GM18907 (cell line): ENCODE results near the gene RASSF4.
A peak's percentile ranks its signal among the peaks of the same experiment; 100 is the strongest.

Source experiments
- ATAC-seq: cut with Tn5 transposase; IDR thresholded peaks from one replicate; pipeline ENCODE4 v1.9.1; 2021; ENCODE audit warnings: mild to moderate bottlenecking, moderate library complexity; ENCODE audit not compliant: unreplicated experiment

The RASSF4 gene

DNA sequence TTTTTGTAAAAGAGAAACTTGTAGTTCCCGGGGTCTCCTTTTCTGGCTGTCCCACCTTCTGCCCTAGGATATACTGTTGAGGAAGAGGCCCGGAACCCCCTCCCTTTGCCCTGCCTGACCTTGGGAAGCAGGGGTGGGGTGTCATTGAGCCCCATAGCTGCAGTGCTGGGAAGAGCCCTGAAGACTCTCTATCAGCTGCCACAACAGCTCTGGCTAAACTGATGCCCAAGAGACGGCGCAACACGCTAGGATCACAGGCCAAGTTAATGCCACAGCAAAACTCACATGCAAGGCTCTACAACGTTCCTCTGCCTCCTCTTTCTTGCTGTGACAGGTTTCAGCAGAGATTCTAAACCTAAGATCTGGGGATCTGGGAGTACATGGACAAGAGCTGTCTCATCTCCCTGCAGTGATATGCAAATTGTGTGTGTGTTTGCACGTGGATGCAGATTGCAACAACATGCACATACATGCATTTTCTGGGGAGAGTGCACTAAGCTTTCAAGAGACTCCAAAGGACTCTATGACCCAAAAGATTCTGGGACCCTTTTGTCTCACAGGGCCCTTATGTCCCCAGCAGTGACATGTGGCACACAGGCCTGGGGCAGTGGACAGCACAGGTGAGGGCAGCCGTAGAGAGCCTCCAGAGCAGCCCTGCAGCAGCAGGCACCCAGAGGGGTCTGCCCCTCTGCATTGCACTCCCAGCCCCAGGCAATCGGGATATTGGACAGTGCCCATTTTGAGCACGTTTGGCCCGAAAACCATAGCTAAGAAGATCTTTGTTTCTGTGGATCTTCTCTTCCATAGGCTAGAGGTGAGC is 2.5 kb downstream of the RASSF4 start:
- ATAC-seq: no peak

DNA sequence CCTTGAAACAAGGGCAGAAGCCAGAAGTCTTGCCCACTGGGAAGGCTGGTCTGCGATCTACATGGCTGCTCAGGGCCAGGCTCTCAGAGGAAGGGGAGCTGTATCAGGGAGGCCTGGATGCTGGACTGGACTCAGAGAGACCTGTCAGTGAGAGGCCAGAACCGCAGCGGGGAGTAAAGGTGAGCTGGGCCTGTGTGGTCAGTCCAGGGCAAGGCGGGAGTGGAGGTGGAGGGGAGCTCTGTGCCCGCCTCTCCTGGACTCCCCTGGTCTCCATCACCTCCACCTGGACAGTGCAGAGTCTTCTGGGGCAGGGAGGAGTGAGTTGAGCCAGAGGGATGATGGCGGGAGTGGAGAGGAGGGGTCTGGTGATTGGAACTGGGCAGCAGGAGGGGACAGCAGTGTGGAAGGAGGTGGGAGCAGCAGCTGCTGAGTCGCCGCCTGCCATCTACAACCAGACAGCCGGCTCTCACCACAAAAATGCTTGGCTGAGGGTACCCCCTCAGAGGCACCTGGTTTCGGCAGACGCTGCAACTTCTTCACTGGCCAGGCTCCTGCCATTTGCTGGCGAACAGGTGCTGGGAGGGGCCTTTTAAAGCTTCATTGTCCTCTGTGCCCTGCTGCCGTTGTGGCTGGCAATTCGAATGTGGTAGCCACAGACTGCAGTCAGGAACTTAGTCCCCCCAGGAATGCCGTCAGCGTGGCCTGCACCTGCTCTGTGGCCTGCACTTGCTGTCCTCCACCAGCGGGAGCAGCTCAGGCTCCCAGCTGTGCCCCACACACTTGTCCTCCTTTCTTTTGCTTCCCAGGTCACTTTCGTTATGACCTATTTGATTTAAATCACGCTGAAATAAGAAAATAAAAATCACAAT is 3.5 kb downstream of the RASSF4 start:
- ATAC-seq: no peak

DNA sequence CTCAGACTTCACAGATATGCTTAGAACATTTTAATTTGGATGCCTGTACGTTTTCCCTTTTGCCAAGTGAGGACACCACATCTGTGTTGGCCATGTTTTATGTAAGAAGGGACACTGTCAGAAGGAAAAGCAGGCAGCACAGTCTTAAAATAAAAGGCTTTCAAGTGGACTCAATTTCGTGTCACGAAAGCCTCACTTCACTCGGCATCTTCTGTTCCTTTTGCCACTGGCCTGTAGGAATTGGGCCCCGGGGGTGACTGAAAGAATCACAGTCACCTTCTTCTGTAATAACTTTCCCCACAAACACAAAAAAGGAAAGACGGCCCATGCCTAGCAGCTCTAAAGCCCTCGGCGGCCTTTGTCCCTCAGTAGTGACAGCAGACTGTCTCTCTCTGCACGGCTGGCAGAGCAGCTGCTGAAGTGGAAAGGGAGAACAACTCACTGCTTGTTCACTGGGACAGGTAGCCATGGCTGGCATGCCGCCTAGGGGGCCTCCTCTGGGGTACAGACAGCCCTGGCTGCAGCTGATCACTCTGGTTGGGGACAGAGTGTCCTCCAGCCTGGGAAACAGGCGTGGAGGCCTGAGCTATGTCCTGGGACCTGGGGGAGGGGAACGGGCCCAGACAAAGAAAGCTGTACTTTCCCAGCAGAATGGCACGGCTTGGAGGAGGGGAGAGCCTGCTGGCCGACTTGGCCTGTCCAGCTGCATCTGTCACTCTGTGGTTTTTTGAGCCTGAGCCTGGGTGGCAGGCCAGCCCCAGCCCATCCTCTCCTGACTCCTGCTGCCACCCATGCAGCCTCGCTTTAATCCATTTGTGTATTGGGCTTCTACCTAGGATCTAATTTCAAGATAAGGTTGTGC is 4.4 kb downstream of the RASSF4 start:
- ATAC-seq: peak; percentile 15

DNA sequence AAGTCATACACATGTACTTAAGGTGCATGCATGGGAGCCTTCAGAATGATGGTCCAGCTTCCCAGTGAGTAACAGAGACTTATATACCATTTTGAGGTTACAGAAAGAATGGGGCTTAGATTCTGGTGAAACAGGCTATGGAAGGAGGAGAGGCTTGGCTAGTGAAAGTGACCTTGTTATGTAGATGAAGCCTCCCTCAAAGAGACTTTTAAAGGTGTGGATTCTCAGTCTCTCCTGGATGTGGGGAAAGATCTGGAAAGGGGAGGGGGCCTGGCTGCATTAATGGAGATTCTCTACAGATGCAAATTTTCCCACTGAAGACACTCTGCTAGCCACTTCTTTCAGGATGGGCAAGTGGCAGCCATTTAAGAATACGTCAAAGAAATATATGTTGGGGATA is 5.5 kb downstream of the RASSF4 start:
- no peak for ATAC-seq

DNA sequence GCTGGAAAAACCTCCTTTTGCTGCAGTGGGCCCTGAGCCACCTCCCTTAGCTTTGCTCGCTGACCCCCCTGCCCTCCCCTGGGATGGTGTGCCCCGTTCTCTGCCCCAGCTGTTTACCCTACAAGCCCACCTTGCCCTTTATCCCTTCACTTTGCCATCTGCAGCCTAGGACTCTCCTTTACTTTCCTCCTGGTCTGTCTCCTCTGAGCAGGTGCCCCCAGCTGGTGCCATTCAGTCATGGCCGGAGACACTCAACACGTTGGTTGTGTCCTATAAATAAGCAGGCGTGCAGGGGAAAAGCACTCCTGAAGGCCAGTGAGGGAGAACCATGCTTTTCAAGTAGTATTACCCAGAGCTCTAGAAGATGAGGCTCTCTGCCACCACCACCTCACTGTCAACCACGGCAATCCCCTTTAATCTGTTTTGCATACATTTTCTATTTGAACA is 6.1 kb downstream of the RASSF4 start:
- peak; percentile 51 for ATAC-seq

DNA sequence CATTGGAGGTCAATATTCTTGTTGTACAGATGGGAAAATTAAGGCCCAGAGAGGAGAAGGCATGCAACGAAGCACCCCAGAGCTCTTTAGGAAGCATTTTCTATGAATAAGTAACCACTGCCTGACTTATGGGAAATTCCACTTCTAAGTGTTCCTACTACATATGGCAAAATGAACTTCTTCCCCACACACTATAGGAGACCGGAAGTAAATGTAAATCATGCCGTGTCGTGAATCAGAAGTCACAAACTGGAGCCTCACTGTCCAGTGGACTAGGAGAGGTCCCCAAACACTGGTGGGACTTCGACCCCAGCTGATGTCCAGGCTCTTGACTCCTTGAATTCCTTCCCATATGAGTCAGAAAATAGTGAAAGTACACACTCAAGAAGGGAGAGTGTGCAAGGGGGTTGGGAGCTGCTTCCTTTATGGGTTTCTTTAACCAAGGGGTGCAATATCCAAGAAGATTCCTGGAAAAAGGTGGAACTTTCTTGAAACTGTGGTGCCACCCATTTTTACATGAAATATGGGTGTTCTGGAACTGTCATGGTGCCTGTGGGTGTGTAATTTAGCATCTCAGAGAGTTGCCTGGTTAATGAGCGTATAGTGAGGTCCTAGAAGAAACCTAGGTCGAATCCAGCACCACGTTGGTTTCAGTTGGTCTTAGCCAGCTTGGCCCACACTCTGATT is 6.7 kb downstream of the RASSF4 start:
- peak; percentile 40 for ATAC-seq

DNA sequence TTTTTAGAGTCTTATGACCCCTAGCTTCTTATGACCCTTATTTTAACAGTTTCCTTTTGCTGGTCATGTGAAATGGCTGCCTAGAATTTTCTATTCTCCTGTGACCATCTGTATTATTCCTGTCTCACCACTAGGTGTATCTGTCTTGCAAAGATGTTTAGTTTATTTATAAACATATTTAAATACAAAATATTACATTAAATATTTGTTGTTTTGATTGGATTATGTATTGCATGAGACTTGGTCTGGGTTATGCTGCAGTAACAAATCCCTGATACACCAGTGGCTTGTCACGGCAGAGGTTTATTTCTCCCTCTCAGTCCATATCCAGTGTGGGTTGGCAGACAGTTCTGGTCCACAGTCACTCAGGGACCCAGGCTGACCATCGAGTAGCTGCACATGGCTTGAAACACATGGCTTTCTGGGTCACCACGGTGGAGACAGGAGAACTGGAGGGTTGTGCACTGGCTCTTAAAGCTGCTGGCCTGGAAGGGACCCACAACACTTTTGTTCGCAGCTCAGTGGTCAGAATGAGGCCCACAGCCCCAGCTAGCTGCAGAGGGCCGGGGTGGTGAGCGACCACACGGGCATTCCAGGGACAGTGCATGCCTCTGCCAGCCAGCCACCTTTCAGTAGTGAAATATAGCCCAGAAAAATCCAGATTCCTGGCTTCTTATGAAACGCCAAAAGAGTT is 7.4 kb downstream of the RASSF4 start:
- ATAC-seq: no peak

DNA sequence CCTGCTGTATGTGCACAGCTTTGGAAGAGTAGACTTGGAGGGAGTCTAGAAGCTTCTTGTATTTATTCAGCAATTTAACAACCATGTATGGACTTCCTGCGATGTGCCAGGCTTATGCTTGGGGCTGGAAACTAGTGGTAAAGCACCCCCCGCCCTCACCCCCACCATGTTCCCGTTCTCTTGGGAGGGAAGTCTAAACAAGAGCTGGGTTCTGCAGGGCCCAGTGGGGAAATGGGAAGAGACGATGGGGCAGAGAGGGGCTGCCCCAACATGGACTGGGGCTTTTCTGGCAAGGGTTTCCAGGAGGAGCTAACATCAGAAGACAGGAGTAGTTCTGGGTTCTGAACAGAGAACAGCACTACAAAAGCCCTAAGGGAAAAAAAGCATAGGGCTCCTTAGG is 8.0 kb downstream of the RASSF4 start:
- no peak for ATAC-seq

DNA sequence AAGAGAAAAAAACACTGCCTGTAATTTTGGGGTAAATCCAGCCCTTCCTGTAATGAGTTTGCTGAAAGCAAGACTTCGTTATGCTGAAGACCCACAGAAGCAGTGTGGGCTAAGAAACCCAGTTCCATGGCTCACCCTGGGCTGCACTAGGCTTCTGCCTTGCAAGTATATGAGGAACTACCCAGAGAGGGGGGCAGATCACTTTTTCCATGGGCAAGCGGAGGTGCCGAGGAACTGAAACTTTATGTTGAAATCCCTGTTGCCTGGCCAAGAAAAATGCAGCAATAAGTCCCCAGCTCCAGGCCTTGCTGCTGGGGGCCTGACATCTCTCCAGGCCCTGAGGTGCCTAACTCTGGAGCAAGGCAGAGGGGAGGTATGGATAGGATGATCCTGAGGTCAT is 8.5 kb downstream of the RASSF4 start:
- no peak for ATAC-seq

DNA sequence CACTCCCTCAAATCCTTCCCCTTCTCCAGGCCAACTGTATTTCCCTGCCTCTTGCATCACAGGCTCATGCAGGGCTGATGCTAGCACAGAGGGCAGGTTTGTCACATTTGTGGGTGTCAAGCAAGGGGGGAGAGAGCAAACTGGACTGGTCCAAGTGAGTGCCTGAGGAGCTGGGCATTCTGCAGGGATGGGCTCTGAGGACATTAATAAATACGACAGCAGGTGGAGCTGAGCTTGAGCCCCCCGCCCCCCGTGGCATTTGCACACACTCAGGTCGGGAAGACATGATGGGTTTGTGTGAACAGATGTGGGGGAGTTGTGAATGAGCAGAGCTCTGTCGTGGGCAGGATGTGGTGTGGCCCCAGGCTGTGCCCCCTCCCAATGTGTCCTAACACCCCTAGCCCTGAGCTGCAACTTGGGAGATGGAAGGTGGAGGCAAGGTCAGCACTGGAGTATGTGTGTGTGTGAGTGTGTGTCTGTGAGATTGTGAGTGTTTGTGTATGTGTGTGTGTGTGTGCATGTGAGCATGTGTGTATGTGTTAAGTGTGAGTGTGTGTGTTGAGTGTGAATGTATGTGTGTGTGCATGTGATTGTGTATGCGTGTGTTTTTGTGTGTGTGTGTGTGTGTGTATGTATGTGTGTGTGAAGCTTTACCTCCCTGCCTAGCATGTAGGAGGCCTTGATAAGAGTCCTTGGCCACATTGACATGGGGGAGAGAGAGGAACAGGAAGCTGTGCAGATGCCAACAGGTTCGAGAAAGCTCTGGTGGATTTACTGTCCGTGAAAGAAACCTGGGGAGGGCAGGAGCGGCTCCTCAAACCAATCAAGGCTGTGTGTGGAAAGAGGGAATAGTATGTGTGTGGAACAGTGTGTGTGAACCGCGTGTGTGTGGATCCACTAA is 9.1 kb downstream of the RASSF4 start:
- no peak for ATAC-seq

DNA sequence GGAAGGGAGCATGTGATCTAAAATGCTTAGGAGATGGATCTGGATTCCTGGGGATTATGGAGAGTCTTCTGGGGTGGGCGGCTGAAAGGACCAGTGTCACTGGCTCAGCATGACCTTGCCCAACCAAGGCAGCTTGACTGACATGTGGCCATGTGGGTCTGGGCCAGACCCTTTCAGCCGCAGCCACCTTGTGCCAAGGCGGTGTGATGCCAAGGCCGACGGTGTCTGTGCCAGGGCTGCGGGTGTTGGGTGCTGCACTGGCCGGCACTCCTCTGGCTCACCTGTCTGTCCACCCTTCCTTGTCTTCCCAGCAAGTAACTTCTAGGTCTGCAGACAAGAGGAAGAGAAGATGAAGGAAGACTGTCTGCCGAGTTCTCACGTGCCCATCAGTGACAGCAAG is 10.3 kb downstream of the RASSF4 start:
- no peak for ATAC-seq

DNA sequence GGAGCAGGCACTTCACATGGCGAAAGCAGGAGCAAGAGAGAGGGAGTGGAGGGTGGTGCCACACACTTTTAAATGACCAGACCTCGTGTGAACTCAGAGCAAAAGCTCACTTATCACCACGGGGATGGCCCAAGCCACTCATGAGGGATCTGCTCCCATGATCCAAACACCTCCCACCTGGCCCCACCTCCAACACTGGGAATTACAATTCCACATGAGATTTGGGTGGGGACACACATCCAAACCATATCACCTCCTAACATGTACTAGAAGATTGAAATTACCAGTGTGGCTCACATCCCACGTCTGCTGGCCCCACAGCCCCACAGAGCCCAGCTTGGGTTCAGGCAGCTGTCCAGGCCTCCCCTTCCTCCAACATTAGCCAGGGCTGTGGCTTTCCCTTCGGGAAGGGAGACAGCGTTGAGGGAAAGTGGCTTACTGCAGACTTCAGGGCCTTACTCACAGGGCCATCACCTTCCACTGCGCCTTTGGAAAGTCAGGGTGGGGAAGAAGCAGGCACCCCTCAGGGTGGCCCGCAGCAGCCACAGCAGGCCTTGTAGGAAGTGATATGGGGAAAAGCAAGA is 11.3 kb downstream of the RASSF4 start:
- no peak for ATAC-seq

DNA sequence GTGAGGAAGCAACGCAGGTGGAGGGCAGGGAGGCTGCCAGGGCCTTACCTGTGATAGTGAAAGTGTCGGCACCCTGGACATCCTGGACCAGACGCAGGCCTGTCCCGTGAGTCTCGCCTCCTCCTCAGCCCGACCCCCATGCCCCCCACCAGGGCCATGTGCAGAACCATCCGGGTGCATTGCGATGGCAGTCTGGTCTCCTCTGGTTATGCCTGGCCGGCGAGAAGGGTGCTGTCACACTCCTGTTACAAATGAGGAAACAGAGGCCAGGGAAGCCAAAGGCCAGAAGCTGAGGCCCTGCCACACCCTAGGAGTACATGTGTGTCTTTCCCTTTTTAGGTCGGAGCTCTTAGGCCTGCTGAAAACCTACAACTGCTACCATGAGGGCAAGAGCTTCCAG is 11.8 kb downstream of the RASSF4 start:
- no peak for ATAC-seq

DNA sequence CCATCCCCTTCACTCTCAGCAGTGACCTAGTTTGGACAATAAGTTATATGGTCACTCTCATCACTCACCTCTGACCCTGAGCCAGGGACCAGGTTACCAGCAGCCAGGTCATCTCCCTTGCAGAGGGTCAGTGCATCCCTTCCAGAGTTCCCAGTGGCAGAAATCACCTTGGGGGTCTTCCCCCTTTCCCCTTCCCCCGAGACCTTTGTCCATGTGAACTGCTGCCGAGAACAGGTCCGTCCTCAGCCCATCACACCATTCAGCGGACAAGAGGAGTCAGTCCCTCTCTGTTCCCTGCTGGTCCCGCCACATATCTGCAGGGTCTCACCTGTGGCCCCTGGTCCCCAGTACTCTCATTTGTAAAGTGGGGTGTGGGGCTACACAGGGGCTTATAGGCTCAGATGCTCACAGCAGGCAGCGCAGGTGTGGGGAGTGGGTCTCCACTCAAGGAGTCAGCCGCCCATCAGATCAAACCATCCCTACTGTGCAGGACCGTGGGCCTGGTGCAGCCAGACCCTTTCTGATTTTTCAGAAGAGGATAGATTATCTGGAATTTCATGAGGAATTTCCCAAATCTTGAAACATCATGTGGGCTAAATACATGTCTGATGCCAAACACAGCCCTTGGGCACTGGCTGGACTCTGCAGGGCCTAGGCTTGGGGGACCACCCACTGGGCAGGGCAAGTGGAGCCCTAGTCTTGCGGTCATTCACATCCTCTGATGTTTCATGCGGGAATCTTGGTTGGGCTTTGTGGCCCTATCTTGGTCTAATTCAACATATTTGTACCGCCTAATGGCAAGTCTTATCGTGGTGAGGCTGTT is 12.5 kb downstream of the RASSF4 start:
- ATAC-seq: no peak

DNA sequence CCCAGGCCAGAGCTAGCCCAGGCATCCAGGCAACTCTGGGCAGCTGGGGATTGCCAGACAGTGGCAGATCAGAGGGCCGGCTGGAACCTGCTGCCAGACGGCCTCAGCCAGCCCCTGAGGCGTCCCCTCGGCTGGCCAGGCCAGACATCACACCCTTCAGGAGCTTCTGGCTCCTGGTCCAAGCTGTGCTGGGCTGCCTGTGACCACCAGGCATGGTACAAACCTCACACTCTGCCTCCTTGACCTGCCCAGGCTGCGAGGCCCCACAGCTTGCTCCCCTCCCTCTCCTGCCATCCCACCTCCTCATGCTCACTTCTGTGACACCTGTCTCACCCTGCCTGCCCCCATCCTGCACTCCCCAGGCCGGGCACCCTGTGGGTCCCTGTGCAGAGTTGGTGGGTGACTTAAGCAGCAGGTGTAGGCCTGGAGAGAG is 13.3 kb downstream of the RASSF4 start:
- ATAC-seq: no peak

DNA sequence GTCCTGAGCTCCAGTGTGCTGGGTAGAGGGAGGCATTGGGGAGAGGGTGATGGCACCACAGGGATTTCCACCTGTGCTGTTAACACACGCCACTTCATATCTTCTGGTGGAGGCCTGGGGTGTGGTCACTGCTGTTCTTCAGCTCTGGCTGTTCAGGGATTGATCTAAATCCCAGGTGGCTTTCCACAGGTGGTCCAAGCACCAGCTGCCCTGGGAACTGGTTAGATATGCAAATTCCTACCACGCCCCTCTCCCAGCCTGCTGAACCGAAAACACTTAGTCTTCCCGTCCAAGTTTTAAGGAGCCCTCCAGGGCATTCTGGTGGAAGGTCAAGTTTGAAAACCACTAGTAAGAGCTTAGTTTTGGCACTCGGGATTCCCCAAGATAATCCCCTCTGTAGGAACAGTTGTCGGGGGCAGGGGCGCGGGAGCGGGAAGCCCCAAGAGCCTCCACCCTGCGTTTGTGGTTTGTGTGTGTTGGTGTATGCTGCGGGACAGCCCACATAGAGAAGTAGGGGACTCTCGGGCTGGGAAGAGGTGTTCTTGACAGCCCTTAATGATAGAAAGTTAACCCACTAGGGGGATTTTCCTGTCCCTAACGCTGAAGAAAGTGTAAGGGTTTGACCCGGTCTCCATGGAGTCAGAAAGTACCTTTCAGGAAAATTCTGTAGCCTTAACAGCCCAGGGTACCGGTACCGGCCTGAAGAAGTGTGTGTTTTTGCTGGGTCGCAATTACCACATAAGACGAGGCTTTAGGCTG is 13.9 kb downstream of the RASSF4 start:
- peak; percentile 32 for ATAC-seq

DNA sequence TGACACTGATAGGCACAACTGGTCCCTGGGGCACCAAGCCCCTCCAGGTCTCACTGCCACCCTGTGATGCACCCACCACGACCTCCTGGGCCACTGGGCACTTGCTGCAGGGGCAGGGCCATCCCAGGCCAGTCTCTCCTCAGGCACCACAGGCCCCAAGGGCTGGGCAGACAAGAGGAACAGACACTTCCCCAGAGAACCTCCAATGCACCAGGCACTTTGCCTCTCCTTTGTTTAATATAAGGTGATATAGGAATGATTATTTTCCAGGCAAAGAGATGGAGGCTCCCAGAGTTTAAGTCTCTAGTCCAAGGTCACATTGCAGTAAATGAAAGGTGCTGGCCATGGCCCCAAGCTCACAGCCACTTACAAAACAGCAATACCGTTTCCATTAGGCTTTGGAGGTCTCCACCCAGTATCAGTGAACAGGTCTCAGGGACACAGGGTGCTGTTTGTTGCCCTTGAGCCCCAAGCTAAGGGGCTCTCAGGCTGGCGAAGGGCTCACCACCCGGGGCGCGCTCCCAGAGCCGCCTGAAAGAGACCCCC is 14.6 kb downstream of the RASSF4 start:
- no peak for ATAC-seq
